Hepatocyte (in vitro differentiated cells): ENCODE results near the gene CRTC2.

Experiments used
- EZH2phosphoT487 ChIP-seq: fragments of 200-600 bp; sonication (generic); IDR thresholded peaks from one replicate; pipeline ENCODE4 v1.6.1; 2018; ENCODE audit warnings: antibody characterized with exemption, mild to moderate bottlenecking, low read depth, moderate library complexity; ENCODE audit not compliant: unreplicated experiment, severe bottlenecking
- TF ChIP-seq, protein P1 (sequence below): fragments of 200-600 bp; sonication (generic); IDR thresholded peaks from 2 replicates; pipeline ENCODE4 v1.5.1; 2016; ENCODE audit warnings: antibody characterized with exemption, mild to moderate bottlenecking; ENCODE audit not compliant: poor library complexity

DNA sequence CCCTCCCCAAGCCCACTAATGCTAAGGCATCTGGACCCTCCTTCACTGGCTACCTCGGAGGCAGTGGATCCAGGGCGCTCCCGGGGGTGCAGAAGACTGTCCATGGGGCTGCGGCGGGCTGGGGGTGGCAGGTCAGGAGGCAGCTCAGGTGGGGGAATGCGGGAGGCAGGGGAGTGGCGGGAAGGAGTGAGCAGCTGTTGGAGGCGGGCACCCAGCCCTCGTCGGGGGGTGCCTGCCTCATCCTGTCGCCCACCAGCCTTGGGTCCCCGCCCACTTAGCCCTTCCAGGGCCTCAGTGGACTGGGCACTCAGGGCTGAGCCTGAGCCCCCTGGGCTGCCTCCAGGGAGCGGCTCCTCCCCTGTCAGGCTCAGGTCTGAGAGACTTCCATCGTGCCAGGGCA, 25.0 kb downstream of the CRTC2 start:
- TF ChIP-seq, protein P1, sequence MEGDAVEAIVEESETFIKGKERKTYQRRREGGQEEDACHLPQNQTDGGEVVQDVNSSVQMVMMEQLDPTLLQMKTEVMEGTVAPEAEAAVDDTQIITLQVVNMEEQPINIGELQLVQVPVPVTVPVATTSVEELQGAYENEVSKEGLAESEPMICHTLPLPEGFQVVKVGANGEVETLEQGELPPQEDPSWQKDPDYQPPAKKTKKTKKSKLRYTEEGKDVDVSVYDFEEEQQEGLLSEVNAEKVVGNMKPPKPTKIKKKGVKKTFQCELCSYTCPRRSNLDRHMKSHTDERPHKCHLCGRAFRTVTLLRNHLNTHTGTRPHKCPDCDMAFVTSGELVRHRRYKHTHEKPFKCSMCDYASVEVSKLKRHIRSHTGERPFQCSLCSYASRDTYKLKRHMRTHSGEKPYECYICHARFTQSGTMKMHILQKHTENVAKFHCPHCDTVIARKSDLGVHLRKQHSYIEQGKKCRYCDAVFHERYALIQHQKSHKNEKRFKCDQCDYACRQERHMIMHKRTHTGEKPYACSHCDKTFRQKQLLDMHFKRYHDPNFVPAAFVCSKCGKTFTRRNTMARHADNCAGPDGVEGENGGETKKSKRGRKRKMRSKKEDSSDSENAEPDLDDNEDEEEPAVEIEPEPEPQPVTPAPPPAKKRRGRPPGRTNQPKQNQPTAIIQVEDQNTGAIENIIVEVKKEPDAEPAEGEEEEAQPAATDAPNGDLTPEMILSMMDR, result no peak
- no peak for TF ChIP-seq EZH2phosphoT487
